Endometrial microvascular endothelial cells (primary cell): ENCODE results near the gene CYRIA. TPM values are rescaled to one million over a fixed set of nuclear protein-coding genes. Genes with fewer than 3 reads are reported as not detected.

Source experiments
- in situ Hi-C: cut with HindIII; loops from 2 replicates; pipeline ENCODE4 v1.10.0; 2017; ENCODE audit warnings: low sequenced_read_pairs, low pct_unique_long_range_greater_than_20kb; ENCODE audit errors: inconsistent ontology term
- total RNA-seq: library from RNA; depleted of rRNA; stranded (reverse); fragments of >200 nt; gene quantifications from one replicate; pipeline ENCODE4 v1.2.3, GENCODE V29; 2015; ENCODE audit errors: inconsistent ontology term

Gene CYRIA
- total RNA-seq = 9.8 TPM

- in situ Hi-C loops = loop anchor here (5.0 kb wide), 1 partner anchor 44 kb away; no protein-coding TSS in a partner anchor
These were observed at the start of gene CYRIA for GRCh38 chr2:16665748-16666448. Gene CYRIA (minus strand): TSS chr2:16665834. CDS start chr2:16588119, 77,715 bp downstream.

- in situ Hi-C loops = no loop called here
These were observed 47.4 kb upstream of the CYRIA start for GRCh38 chr2:16713011-16713423.

DNA sequence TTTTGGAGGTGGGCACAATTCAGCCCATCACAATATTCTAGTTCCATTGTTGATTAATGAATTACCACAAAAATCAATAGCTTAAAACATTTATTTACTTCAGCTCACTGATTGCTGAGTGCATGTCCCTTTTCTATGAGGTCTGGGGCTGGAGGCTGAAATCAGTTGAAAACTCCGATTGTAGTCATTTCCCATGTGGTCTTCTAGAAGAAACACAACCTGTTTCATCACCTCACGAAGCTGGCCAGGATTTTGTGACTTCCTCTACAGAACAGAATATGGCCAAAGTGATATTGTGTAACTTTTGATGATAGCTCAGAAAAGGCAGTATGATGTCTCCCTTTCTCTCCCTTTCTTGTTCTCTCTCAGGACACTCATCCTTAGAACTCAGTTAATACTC is 44.1 kb upstream of the CYRIA start:
- in situ Hi-C loops = no loop called here

DNA sequence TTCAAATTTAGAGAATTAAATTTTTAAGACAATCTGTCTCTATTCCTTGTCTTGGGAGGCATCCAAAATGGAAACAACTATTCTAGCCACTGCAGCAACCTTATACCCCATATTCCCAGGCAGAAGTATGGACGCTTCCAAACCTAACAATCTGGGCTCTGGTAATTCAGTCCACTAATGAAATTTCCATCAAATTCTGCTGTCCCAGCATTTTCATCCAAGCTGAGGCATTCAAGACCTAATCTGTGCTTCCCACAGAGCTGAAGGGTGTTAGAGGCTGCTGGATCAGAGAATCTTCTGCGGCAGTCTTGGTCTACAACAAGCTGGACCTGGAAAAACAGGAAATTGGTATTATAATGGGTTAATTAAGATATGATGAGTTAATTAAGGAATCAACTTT is 42.5 kb upstream of the CYRIA start:
- in situ Hi-C loops = no loop called here

GRCh38 chr2:16707014-16707623 is 41.5 kb upstream of the CYRIA start:
- in situ Hi-C loops = no loop called here

GRCh38 chr2:16700551-16701259 is 35.1 kb upstream of the CYRIA start:
- in situ Hi-C loops = no loop called here

DNA sequence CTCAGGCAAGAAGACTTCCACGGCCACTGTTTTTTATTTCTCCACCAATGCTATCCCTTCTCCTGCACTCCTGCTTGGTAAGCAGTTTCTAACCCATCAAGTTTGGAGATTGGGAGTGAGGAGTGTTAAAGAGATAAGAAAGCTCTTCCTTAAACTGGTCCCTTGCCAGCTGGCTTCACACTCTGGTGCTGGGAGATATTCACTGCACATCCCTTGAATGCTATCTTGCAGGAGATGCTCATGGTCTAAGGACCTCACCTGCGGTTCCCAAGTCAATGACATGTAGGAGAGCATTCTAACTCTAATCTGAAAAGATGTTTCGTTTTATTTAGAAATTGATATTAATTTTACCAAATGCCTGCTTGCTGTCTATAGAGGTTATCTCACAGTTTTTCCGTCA is 28.2 kb upstream of the CYRIA start:
- in situ Hi-C loops = no loop called here

DNA sequence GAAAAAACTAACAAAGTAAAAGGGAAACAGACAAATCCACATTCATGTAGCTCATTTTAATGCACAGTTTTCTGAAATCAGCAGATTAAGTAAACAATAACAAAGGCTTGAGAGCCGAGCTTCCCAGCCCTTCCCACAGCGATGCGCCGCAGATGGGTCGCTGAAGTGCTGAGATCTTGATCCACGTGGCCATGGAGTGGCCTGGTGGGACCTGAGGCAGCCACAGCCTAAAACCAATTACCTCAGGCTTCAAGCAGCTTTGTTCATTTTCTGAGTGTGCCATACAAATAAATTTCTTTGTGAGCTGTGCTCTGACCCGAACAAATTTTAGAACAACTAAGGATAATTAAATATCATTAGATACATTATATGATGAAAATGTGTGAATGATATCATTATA is 25.6 kb upstream of the CYRIA start:
- in situ Hi-C loops = no loop called here

DNA sequence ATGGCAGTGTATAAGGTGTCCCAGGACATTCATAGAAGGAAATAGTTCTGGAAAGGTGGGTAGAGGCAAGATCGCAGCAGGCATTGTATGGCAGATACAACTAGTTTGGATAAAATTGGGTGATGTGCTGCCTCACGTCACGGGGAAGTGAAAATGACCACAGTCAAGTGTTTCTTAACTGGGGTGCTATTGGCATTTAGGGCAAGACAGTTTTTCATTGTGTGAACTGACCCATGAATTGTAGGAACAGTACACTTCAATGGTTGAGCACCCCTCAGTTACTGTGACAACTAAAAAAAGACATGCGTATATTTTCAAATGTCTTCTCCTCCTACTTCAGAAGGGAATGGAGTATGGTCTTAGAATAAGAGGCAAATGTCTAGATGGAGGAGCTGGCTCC is 22.3 kb upstream of the CYRIA start:
- in situ Hi-C loops = no loop called here

- in situ Hi-C loops = no loop called here
These were observed 21.6 kb upstream of the CYRIA start for GRCh38 chr2:16687222-16687621.

- in situ Hi-C loops = no loop called here
These were observed 21.0 kb upstream of the CYRIA start for GRCh38 chr2:16686641-16687040.

- in situ Hi-C loops = no loop called here
These were observed 19.7 kb upstream of the CYRIA start for GRCh38 chr2:16685340-16685715.

DNA sequence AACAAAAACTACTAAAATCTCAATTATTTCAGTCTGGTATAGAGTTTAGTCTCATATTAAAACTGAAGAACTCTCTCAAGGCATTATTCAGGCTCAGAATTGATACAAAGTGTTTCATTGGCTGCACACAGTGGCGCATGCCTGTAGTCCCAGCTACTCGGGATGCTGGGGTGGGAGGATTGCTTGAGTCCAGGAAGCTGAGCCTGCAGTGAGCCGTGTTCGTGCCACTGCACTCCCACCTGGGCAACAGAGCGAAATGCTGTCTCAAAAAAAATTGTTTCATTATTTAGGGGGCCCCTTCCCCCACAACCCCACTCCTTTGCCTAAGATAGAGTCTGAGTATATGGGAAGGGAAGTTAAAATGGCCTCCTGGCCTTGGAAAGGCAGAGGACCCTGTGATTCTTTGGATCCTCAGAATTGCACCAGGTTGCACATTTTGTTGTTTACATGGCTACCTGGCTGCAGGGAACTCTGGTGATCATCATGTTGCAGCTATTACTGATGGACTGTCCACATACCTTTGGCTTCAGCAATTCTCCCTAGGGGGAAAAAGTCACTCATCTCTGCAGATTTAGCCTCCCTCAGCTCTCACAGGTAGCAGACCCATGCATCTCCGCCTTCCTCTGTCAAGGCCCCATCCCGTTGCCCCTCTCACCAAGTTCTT is 19.2 kb upstream of the CYRIA start:
- in situ Hi-C loops = no loop called here

GRCh38 chr2:16683576-16683975 is 17.9 kb upstream of the CYRIA start:
- in situ Hi-C loops = no loop called here

GRCh38 chr2:16682431-16683118 is 16.9 kb upstream of the CYRIA start:
- in situ Hi-C loops = no loop called here

- in situ Hi-C loops = no loop called here
These were observed 15.1 kb upstream of the CYRIA start for GRCh38 chr2:16680781-16681180.

GRCh38 chr2:16680304-16680703 is 14.7 kb upstream of the CYRIA start:
- in situ Hi-C loops = no loop called here

DNA sequence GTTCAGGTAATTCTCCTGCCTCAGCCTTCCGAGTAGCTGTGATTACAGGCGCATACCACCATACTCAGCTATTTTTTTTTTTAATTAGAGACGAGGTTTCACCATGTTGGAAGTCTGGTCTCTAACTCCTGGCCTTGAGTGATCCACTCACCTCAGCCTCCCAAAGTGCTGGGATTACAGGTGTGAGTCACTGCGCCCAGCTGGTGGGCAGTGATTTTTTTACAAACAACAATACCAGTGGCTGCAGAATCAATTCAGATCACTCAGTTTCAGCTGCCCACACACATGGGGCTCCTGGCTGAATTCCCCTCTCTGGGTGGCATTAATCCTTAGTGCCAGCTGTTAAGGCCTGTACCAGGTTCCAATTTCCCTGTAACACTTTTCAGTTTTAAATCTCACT is 13.3 kb upstream of the CYRIA start:
- in situ Hi-C loops = no loop called here

- in situ Hi-C loops = no loop called here
These were observed 12.2 kb upstream of the CYRIA start for GRCh38 chr2:16677875-16678274.
